ENCODE measurements around the gene CETN1.

Gene CETN1

DNA sequence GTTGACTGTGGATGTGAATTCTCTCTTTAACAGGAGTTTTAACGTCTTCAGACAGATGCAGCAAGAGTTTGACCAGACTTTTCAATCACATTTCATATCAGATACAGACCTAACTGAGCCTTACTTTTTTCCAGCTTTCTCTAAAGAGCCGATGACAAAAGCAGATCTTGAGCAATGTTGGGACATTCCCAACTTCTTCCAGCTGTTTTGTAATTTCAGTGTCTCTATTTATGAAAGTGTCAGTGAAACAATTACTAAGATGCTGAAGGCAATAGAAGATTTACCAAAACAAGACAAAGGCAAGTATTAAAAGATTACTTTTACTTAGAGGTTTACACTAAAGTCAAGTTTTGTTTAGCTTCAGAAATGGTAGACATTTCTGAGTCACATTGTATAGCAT is 47.1 kb downstream of the CETN1 start:
- no peak for DNase-seq (ENCODE audit: low read depth)
- H3K4me3 ChIP-seq (ENCODE audit: low read depth, low read length), result no peak overlapping the region
- no peak for TF ChIP-seq MYC (IDR thresholded peaks at IDR 0.05; ENCODE audit: low read depth, low read length)
- TF ChIP-seq POLR2A (IDR thresholded peaks at IDR 0.05; ENCODE audit: extremely low read depth, insufficient read length), result no peak
- TF ChIP-seq MAX (IDR thresholded peaks at IDR 0.05; ENCODE audit: low read depth, low read length), result no peak
- TF ChIP-seq, protein P1, sequence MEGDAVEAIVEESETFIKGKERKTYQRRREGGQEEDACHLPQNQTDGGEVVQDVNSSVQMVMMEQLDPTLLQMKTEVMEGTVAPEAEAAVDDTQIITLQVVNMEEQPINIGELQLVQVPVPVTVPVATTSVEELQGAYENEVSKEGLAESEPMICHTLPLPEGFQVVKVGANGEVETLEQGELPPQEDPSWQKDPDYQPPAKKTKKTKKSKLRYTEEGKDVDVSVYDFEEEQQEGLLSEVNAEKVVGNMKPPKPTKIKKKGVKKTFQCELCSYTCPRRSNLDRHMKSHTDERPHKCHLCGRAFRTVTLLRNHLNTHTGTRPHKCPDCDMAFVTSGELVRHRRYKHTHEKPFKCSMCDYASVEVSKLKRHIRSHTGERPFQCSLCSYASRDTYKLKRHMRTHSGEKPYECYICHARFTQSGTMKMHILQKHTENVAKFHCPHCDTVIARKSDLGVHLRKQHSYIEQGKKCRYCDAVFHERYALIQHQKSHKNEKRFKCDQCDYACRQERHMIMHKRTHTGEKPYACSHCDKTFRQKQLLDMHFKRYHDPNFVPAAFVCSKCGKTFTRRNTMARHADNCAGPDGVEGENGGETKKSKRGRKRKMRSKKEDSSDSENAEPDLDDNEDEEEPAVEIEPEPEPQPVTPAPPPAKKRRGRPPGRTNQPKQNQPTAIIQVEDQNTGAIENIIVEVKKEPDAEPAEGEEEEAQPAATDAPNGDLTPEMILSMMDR (IDR thresholded peaks at IDR 0.05; ENCODE audit: low read depth, low read length), result no peak

DNA sequence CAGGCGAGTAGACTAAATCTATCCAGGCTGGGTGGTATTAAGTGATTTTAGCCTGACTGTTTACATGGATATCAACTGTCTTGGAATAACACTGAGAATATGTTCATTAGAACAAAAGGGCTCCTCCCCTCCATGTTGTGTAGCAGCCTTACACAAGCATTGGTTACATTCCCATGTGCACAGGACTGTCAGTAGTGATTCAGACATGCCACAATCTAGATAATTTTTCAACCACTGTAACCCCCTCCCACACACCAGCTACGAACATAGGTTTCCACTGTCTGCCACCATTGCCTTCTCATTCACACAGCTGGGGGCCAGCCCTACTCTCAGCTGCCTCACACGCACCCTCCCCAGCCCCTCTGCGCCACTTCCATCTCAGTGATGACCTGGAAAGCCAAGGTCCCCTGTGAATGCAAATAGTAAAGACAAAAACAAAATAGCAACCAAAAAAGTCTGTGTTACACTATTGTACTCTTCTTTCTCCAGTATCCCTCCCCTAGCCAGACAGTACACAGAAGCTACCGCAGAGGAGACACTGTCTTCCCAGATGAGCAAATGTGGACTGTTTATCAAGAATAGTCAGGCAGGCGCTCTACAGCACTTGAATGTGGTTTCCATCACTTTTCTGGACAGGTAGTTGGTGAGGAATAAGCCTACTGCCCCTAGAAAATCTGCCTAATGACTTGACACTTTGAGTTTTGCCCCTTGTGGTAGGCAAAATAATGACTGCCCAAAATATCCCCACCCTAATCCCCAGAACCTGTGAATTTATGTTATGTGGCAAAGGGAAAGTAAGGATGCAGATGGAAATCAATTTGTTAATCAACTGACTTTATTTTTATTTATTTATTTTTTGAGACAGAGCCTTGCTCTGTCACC is 49.3 kb downstream of the CETN1 start:
- DNase-seq (ENCODE audit: low read depth), result peak; percentile 39
- H3K4me3 ChIP-seq (ENCODE audit: low read depth, low read length), result no peak overlapping the region
- TF ChIP-seq, protein P1 (IDR thresholded peaks at IDR 0.05; ENCODE audit: low read depth, low read length), result peak; percentile 9
- no peak for TF ChIP-seq MYC (IDR thresholded peaks at IDR 0.05; ENCODE audit: low read depth, low read length)

DNA sequence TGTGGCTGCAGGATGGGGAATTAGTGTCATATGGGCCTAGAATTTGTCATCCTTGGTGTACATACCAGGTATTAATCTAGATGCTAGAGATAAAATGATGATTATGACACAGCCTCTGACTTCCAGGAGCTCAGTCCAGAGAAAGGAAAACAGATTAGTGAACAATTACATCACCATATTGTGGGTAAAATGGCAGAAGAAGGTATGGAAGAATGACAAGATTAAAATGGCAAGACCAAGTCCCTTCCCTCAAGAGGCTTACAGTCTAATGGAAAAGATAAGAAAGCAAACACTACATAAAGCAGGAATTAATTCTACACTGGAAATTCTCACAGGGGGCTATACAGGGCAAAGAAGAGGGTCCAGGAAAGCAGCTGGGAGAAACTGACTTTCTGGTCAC is 51.4 kb downstream of the CETN1 start:
- DNase-seq (ENCODE audit: low read depth), result no peak
- no peak for TF ChIP-seq POLR2A (IDR thresholded peaks at IDR 0.05; ENCODE audit: extremely low read depth, insufficient read length)
- no peak for TF ChIP-seq MYC (IDR thresholded peaks at IDR 0.05; ENCODE audit: low read depth, low read length)
- TF ChIP-seq MAX (IDR thresholded peaks at IDR 0.05; ENCODE audit: low read depth, low read length), result no peak
- TF ChIP-seq, protein P1 (IDR thresholded peaks at IDR 0.05; ENCODE audit: low read depth, low read length), result no peak
- no peak overlapping the region for H3K4me3 ChIP-seq (ENCODE audit: low read depth, low read length)
